GM11168 (cell line): ENCODE results near the gene SLC38A1.

Experiments used
- in situ Hi-C: fragments of 300-500 bp; cut with MboI; formaldehyde crosslinking; loops from one replicate; pipeline ENCODE4 v1.12.0; 2022; ENCODE audit warnings: low sequenced_read_pairs; ENCODE audit not compliant: unreplicated experiment

The SLC38A1 gene

DNA sequence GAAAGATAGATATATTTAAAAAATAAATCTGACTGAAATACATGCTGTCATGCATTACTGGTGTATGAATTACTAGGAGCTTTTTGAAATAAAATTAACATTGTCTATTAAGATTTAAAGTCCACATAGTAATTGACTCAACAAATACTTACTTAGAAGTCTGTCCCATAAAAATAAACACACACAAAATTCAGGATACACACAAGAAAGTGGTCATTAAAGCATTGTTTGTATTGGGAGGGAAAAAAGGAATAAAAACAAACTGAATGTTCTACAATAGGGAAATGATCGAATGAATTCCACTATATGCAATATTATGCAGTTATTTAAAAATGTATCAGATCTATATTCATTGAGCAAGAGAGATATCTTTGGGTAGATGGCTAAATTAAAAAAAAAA lies 118.9 kb downstream of the SLC38A1 start:
- in situ Hi-C loops, result loop anchor here (10.0 to 25.0 kb wide), 3 partner anchors 155 to 862 kb away; no protein-coding TSS in a partner anchor

DNA sequence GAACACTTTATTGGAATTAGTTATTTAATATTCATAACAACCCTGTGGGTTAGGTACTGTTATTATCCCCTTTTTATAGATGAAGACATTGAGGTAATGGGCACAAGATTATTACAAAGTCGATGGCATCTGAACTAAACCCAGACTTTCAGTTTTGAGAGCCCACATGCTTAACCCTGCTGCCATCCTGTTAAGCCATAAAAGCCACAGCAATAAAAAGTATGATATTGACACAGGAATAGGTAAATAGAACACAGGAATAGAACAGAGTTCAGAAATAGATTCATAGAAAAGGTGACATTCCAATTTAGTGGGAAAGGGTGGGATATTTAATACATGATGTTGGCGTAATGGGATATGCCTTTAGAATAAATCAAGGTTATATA lies 119.8 kb downstream of the SLC38A1 start:
- in situ Hi-C loops, result loop anchor here (10.0 kb wide), 1 partner anchor 156 kb away; no protein-coding TSS in a partner anchor

DNA sequence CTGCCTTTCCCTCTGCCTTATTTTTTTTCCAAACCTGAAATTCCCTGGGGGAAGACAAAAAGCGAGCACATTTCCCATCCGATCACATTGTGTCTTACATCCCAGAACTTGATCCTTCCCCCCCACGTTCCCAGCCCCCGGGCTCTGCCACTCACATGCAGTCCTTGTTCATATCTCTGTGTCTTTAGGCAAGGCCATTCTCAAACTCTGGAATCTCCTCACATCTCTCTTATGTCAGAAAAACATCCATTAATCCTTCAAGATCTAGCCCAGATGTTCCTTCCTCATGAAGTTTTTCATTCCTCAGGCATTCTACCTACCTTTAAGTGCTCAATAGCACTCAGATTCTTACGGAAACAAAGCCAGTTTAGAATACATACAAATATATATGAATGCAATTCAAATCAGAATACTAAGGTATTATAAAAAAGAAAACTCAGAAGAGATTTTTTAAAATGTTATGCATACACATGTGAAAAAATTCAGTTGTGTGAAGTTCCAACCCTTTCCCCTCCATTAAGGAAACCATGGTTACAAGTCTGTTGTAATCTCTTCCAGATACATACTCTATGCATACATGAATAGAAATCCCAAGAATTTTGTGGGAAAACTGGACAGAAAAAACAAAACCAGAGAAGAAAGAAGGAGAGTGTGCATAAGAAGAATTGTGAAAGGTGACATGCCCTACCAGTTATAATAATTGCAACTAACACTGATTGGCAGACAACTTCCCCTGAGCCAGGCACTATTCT lies 120.3 kb downstream of the SLC38A1 start:
- in situ Hi-C loops, result loop anchor here (10.0 kb wide), 1 partner anchor 156 kb away; no protein-coding TSS in a partner anchor

DNA sequence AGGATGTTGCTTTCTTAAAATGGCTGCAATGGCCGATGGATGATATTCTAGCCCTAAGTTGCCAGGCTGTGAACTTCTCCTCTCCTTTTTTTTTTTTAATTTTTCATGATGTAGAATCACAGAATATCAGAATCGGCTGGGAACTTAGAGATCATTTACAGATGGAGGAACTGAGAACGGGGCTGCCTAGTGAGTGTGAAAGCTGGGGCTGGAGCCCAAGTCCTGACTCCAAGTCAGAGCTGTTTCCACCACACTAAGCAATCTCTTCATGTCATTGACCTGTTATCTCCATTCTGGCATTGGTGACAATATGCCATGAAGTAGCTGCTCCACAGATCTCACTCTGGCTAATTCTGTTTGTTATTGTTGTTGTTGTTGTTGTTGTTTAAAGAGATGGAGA lies 121.7 kb downstream of the SLC38A1 start:
- in situ Hi-C loops, result loop anchor here (10.0 kb wide), 1 partner anchor 158 kb away; no protein-coding TSS in a partner anchor

DNA sequence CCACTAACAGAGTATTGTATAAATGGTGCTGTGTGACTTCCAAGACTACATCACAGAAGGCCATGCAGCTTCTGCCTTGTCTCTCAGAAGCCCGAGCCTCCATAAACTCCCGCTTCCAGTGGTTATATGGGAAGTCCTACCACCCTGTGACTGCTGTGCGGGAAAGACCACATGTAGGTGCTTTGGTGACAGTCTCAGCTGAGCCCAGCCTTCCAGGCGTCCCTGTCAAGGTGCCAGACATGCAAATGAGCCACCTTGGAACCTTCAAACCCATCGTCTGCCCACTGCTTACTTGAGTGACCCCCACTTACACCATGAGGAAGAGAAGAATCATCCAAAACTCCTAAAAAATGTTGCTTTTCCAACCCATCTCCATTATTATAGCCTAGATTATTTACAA lies 123.0 kb downstream of the SLC38A1 start:
- in situ Hi-C loops, result loop anchor here (10.0 kb wide), 1 partner anchor 159 kb away; no protein-coding TSS in a partner anchor

DNA sequence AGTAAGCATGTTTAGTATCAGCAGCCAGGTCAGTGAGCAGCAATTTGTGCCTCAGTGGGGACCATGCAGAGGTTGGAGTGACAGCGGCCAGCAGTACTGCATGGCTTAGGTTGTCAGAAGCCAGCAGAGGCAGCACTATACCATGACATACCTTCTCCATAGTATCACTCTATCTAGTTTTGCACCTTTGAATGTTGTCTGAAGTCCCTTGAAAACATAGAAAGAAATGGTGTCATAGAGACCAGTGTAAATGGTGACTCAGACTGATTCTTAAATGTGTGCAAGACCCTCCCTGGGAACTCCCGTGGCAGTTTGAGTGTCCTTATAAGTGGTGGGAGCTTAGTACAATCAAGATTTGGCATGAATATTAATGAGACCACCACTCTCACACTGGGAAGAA lies 124.4 kb downstream of the SLC38A1 start:
- in situ Hi-C loops, result loop anchor here (10.0 kb wide), 1 partner anchor 160 kb away; no protein-coding TSS in a partner anchor

DNA sequence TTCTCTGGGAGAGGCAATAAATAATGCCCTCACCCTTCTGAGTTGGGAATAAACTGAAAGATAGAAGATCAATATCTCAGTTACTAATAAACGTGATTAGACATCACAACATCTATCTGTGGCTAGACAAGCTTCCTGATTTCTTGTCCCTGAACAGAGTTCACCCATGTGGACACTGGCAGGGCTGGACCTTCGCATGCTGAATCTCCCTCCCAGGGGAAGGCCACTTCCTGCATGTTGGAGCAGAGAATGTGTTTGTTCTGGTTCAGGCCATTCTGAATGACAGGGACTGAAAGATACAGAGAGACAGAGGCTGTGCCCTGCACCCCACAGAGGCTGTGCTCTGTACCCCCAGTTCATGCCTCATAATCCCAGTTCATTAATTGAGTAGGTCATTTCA lies 132.6 kb downstream of the SLC38A1 start:
- in situ Hi-C loops, result no loop called here

DNA sequence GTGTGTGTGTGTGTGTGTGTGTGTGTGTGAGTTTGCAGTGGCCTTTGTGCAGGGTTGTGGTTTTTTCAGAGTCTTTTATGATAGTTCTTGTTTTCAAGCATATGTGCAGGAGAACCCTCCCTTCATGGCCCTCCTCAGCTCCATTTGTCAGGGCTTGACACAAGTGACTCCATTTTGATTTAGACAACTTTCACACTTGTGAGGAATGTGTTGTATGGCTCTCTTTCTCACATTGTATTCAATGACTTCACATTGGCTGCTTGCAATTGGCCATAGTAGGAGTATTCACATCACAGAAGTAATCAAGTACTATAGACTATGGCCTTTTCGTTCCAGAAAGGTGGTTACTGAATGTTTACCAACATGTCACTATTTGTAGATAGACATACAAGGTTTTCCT lies 133.1 kb downstream of the SLC38A1 start:
- in situ Hi-C loops, result no loop called here

DNA sequence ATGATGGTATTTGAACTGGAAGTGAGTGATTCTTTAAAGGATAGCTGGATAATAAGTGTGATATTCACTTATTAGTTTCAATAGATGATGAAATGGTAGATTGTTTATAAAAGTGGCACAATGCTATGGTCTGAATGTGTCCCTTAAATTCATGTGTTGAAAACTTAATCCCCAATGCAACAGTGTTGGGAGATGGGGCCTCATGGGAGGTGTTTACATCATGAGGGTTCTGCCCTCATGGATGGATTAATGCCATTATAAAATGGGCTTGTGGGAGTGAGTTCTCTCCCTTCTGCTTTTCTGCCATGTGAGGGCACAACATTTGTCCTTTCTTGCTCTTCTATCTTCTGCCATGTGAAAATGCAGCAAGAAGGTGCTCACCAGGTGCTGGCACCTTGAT lies 134.0 kb downstream of the SLC38A1 start:
- in situ Hi-C loops, result no loop called here

DNA sequence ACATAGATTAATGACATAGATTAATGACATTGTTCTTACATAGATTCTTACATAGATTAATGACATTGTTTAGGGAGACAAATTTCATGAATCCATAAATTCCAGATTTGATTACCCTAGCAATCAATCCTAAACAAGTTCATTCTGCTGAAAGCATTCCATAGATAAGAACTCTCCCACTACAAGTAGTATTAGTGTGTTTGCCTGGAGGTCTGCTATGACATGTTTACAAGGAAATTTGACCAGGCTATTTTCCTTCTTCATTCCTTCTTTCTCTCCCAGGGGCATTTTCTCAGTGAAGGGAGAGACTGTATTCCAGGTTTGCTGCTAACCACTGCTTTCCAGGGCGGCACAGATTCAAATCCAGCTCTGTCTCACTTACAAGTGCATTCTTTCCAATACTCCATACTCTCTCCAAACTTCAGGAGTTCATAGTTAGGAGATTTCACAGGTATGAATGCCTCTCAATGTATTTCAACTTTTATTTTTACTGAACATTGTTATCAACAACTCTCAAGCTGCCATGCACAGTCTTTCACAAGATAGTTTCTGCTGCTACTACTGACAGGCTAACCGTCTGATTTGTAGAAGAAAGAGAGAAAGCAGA lies 134.5 kb downstream of the SLC38A1 start:
- in situ Hi-C loops, result no loop called here

DNA sequence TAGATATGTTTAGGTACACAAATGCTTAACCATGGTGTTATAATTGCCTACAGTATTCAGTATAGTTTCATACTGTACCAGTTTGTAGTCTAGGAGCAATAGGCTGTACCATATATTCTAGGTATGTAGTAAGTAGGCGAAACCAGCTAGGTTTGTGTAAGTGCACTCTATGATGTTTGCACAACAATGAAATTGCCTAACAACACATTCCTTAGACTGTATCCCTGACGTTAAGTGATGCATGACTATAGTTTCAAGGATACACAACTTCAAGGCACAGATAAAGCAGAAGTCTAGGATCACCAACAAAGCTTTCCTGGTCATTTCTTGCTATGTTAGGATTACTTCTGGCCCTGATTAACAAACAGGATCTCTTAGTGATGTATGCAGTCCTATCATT lies 135.1 kb downstream of the SLC38A1 start:
- in situ Hi-C loops, result no loop called here
